GF-D8 (cell line): ENCODE data around the gene TYMP.

Experiments used
- DNase-seq: peaks from one replicate; lab custom pipeline; 2025; lab: John Stamatoyannopoulos, UW

Gene TYMP

GRCh38 chr22:50483556-50483955, 46.3 kb downstream of the TYMP start:
- DNase-seq, result no peak

GRCh38 chr22:50483106-50483505, 46.7 kb downstream of the TYMP start:
- DNase-seq, result no peak

GRCh38 chr22:50482107-50483074, 47.4 kb downstream of the TYMP start:
- DNase-seq, result no peak

- DNase-seq, result no peak
Measured at GRCh38 chr22:50481440-50482106, 48.2 kb downstream of the TYMP start, which contains the start of gene ADM2. ADM2 (plus strand) TSS chr22:50481543; CDS start chr22:50481848, 305 bp downstream.

GRCh38 chr22:50481045-50481439, 48.8 kb downstream of the TYMP start:
- no peak for DNase-seq

GRCh38 chr22:50479721-50480120, 50.1 kb downstream of the TYMP start:
- DNase-seq, result no peak

- DNase-seq, result no peak
Measured at GRCh38 chr22:50477923-50478322, 51.9 kb downstream of the TYMP start.

GRCh38 chr22:50476868-50477267, 52.9 kb downstream of the TYMP start:
- no peak for DNase-seq
